GM12873 (cell line): ENCODE results near the gene MTHFR.

Experiments used
- TF ChIP-seq, protein P1 (sequence below): IDR thresholded peaks from 2 replicates; pipeline ENCODE4 v1.5.1; 2012; ENCODE audit warnings: low read depth, mild to moderate bottlenecking, moderate library complexity, low read length, control low read depth; ENCODE audit not compliant: insufficient read depth; ENCODE audit errors: missing control alignments

The MTHFR gene

GRCh38 chr1:11837767-11838348, 32.1 kb upstream of the MTHFR start:
- TF ChIP-seq, protein P1, sequence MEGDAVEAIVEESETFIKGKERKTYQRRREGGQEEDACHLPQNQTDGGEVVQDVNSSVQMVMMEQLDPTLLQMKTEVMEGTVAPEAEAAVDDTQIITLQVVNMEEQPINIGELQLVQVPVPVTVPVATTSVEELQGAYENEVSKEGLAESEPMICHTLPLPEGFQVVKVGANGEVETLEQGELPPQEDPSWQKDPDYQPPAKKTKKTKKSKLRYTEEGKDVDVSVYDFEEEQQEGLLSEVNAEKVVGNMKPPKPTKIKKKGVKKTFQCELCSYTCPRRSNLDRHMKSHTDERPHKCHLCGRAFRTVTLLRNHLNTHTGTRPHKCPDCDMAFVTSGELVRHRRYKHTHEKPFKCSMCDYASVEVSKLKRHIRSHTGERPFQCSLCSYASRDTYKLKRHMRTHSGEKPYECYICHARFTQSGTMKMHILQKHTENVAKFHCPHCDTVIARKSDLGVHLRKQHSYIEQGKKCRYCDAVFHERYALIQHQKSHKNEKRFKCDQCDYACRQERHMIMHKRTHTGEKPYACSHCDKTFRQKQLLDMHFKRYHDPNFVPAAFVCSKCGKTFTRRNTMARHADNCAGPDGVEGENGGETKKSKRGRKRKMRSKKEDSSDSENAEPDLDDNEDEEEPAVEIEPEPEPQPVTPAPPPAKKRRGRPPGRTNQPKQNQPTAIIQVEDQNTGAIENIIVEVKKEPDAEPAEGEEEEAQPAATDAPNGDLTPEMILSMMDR: no peak

- TF ChIP-seq, protein P1: no peak
These were observed 31.4 kb upstream of the MTHFR start for GRCh38 chr1:11836955-11837766.

DNA sequence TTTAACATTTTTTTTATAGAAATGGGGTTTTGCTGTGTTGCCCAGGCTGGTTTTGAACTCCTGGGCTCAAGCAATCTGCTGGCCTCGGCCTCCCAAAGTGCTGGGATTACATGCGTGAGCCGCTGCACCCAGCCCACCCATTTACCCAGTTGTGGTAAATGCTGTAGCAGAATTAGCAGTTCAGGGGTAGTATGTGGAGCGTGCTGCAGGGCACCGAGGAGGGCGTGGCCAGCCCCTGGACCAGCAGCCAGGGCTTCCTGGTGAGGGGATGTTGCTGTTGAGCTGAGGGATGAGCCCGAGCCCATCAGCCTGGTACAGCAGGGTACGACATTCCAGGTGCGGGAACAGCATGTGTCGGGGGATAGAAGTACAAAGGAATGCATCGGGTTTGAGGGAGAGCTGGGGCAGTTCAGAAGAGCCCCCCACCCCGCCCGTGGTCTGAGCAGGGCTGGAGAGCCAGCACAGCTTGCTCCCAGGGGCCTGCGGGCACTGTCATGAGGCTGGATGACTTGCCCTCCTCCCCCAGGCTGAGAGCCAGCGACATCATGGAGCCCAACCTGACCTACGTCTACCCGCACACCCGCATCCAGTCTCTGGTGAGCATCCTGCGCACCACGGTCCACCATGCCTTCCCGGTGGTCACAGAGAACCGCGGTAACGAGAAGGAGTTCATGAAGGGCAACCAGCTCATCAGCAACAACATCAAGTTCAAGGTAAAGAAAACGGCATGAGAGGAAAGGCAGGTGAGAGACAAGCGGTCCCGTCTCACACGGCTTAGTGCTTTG, 29.9 kb upstream of the MTHFR start:
- TF ChIP-seq, protein P1: no peak

GRCh38 chr1:11833900-11834299, 28.1 kb upstream of the MTHFR start:
- TF ChIP-seq, protein P1: no peak

GRCh38 chr1:11833497-11833896, 27.7 kb upstream of the MTHFR start:
- TF ChIP-seq, protein P1: no peak

GRCh38 chr1:11831945-11832725, 26.4 kb upstream of the MTHFR start:
- TF ChIP-seq, protein P1: no peak

- TF ChIP-seq, protein P1: no peak
These were observed 22.7 kb upstream of the MTHFR start for GRCh38 chr1:11828511-11828910.
